HepG2 (cell line): ENCODE measurements around the gene CEP131. TPM values are rescaled to one million over a fixed set of nuclear protein-coding genes. Genes with fewer than 3 reads are reported as not detected.

Source experiments
- CREBL2 ChIP-seq: sonication (generic); formaldehyde crosslinking; IDR thresholded peaks from 2 replicates; pipeline ENCODE4 v1.8.1; 2023; ENCODE audit warnings: missing genetic modification reagents, mild to moderate bottlenecking, borderline replicate concordance
- DRAP1 ChIP-seq: IDR thresholded peaks from 2 replicates; pipeline ENCODE4 v1.6.1; 2016; ENCODE audit warnings: missing genetic modification reagents, missing compliant biosample characterization
- ESRRA ChIP-seq: sonication (generic); formaldehyde crosslinking; IDR thresholded peaks from 2 replicates; pipeline ENCODE4 v1.5.1; 2020; ENCODE audit warnings: mild to moderate bottlenecking, low read depth, missing genetic modification reagents
- FOXK1 ChIP-seq: sonication (generic); formaldehyde crosslinking; IDR thresholded peaks from 2 replicates; pipeline ENCODE4 v1.4.0; 2020; ENCODE audit warnings: low read depth, missing genetic modification reagents, borderline replicate concordance
- FOXP4 ChIP-seq: sonication (generic); formaldehyde crosslinking; IDR thresholded peaks from 2 replicates; pipeline ENCODE4 v1.4.0; 2020; ENCODE audit warnings: missing genetic modification reagents
- GABPB1 ChIP-seq: IDR thresholded peaks from 2 replicates; pipeline ENCODE4 v1.6.1; 2016; ENCODE audit warnings: mild to moderate bottlenecking, missing genetic modification reagents, moderate library complexity, missing compliant biosample characterization
- HNRNPUL1 ChIP-seq: fragments of 200-400 bp; formaldehyde crosslinking; IDR thresholded peaks from 2 replicates; pipeline ENCODE4 v1.6.1; 2017; ENCODE audit warnings: low read depth, mild to moderate bottlenecking, low read length, moderate library complexity
- KLF11 ChIP-seq: IDR thresholded peaks from 2 replicates; pipeline ENCODE4 v1.6.1; 2016; ENCODE audit warnings: missing compliant biosample characterization
- NFKB2 ChIP-seq: sonication (generic); formaldehyde crosslinking; IDR thresholded peaks from 2 replicates; pipeline ENCODE4 v1.4.0; 2020; ENCODE audit warnings: missing genetic modification reagents, borderline replicate concordance
- PHF20 ChIP-seq: sonication (generic); formaldehyde crosslinking; IDR thresholded peaks from 2 replicates; pipeline ENCODE4 v1.5.0; 2020; ENCODE audit warnings: mild to moderate bottlenecking, missing genetic modification reagents
- ZMYM4 ChIP-seq: sonication (generic); formaldehyde crosslinking; IDR thresholded peaks from 2 replicates; pipeline ENCODE4 v1.8.1; 2023; ENCODE audit warnings: mild to moderate bottlenecking, missing genetic modification reagents
- ZNF430 ChIP-seq: sonication (generic); formaldehyde crosslinking; IDR thresholded peaks from 2 replicates; pipeline ENCODE4 v1.9.0; 2021; ENCODE audit warnings: mild to moderate bottlenecking, missing genetic modification reagents
- ZNF761 ChIP-seq: sonication (generic); formaldehyde crosslinking; conservative IDR thresholded peaks from 2 replicates; pipeline ENCODE4 v1.4.0; 2020; ENCODE audit warnings: mild to moderate bottlenecking, missing genetic modification reagents
- ZNF777 ChIP-seq: sonication (generic); formaldehyde crosslinking; IDR thresholded peaks from 2 replicates; pipeline ENCODE4 v1.4.0; 2020; ENCODE audit warnings: missing genetic modification reagents
- polyA plus RNA-seq, 8 experiments: library from polyadenylated mRNA; depleted of rRNA in 3 of 8; stranded (reverse) in 7 of 8; unstranded in 1 of 8; fragments of >200 nt; fragmentation: Illumina TruSeq in 4 of 8; extraction: Trizol in 4 of 8; gene quantifications; 2 replicates each; pipeline versions ENCODE4 v1.2.1 to v1.2.3, GENCODE V29; 2011 to 2016; ENCODE audit warnings: low read depth in 4 of 8, missing spikeins in 1 of 8, mixed read lengths in 1 of 8; ENCODE audit not compliant: insufficient read depth in 1 of 8
- total RNA-seq, 5 experiments: library from RNA; depleted of rRNA; stranded (reverse); fragments of >200 nt; fragmentation: Illumina TruSeq; extraction: Trizol; gene quantifications; 2 replicates each; pipeline ENCODE4 v1.2.3, GENCODE V29; 2016; ENCODE audit warnings: low read depth in 1 of 5
- TF ChIP-seq, protein P1 (sequence below): sonication (generic); formaldehyde crosslinking; IDR thresholded peaks from 2 replicates; pipeline ENCODE4 v1.4.0; 2020; ENCODE audit warnings: missing genetic modification reagents, borderline replicate concordance
- TF ChIP-seq, protein P2 (sequence below): sonication (generic); IDR thresholded peaks from 2 replicates; pipeline ENCODE4 v1.6.1; 2016; ENCODE audit warnings: low read depth, borderline replicate concordance
- TF ChIP-seq, protein P3 (sequence below): sonication (generic); formaldehyde crosslinking; IDR thresholded peaks from 2 replicates; pipeline ENCODE4 v1.4.0; 2020; ENCODE audit warnings: missing genetic modification reagents

The CEP131 gene
- total and polyA plus RNA-seq, 2 of the 13 experiments (the other 11 are each of a cell fraction or from before 2014, with no cell fraction given) = 5.0 to 16.8 TPM

GRCh38 chr17:81238815-81239713 lies 16.3 kb upstream of the CEP131 start, which contains the start of the genes NDUFAF8 and TEPSIN (continued):
- TF ChIP-seq CREBL2 = peak; percentile 55; the same call in 1 of the 2 replicates
- TF ChIP-seq ZMYM4 (CRISPR knock-in tag) = peak; percentile 45
- peak; percentile 48; the same call in 1 of the 2 replicates for TF ChIP-seq DRAP1 (CRISPR knock-in tag)
- peak; percentile 19; the same call in 1 of the 2 replicates for TF ChIP-seq ZNF430
- TF ChIP-seq HNRNPUL1 = no peak
- 0 out of 2 replicates have a peak, but pooled peaks have one; percentile 12 for TF ChIP-seq ZNF761 (CRISPR knock-in tag)
- TF ChIP-seq FOXK1 (CRISPR knock-in tag) = peak; percentile 100
- TF ChIP-seq GABPB1 (CRISPR knock-in tag) = peak; percentile 95
- TF ChIP-seq, protein P1, sequence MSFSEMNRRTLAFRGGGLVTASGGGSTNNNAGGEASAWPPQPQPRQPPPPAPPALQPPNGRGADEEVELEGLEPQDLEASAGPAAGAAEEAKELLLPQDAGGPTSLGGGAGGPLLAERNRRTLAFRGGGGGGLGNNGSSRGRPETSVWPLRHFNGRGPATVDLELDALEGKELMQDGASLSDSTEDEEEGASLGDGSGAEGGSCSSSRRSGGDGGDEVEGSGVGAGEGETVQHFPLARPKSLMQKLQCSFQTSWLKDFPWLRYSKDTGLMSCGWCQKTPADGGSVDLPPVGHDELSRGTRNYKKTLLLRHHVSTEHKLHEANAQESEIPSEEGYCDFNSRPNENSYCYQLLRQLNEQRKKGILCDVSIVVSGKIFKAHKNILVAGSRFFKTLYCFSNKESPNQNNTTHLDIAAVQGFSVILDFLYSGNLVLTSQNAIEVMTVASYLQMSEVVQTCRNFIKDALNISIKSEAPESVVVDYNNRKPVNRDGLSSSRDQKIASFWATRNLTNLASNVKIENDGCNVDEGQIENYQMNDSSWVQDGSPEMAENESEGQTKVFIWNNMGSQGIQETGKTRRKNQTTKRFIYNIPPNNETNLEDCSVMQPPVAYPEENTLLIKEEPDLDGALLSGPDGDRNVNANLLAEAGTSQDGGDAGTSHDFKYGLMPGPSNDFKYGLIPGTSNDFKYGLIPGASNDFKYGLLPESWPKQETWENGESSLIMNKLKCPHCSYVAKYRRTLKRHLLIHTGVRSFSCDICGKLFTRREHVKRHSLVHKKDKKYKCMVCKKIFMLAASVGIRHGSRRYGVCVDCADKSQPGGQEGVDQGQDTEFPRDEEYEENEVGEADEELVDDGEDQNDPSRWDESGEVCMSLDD = no peak
- peak; percentile 86 for TF ChIP-seq KLF11 (CRISPR knock-in tag)
- TF ChIP-seq, protein P2, sequence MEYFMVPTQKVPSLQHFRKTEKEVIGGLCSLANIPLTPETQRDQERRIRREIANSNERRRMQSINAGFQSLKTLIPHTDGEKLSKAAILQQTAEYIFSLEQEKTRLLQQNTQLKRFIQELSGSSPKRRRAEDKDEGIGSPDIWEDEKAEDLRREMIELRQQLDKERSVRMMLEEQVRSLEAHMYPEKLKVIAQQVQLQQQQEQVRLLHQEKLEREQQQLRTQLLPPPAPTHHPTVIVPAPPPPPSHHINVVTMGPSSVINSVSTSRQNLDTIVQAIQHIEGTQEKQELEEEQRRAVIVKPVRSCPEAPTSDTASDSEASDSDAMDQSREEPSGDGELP = 0 out of 2 replicates have a peak, but pooled peaks have one; percentile 30
- TF ChIP-seq ESRRA (CRISPR knock-in tag) = peak; percentile 33; the same call in 1 of the 2 replicates
- peak; percentile 21; the same call in 1 of the 2 replicates for TF ChIP-seq FOXP4 (CRISPR knock-in tag)
- TF ChIP-seq ZNF777 (CRISPR knock-in tag) = peak; percentile 67
- TF ChIP-seq, protein P3, sequence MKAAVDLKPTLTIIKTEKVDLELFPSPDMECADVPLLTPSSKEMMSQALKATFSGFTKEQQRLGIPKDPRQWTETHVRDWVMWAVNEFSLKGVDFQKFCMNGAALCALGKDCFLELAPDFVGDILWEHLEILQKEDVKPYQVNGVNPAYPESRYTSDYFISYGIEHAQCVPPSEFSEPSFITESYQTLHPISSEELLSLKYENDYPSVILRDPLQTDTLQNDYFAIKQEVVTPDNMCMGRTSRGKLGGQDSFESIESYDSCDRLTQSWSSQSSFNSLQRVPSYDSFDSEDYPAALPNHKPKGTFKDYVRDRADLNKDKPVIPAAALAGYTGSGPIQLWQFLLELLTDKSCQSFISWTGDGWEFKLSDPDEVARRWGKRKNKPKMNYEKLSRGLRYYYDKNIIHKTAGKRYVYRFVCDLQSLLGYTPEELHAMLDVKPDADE (CRISPR knock-in tag) = no peak
- peak; percentile 89 for TF ChIP-seq PHF20 (CRISPR knock-in tag)
- peak; percentile 36; the same call in 1 of the 2 replicates for TF ChIP-seq NFKB2
